Astrocyte (in vitro differentiated cells and primary cell): ENCODE data around the gene APBB3. TPM values are rescaled to one million over a fixed set of nuclear protein-coding genes. Genes with fewer than 3 reads are reported as not detected.
A peak's percentile ranks its signal among the peaks of the same experiment; 100 is the strongest.

ENCODE experiments used
- DNase-seq: peaks from one replicate; pipeline ENCODE4 v3.0.0-alpha.2; 2010; ENCODE audit warnings: low read depth
- FAIRE-seq: peaks from 2 replicates; lab custom pipeline; 2011; peaks lifted over from hg19 to GRCh38; lab: Jason Lieb, UNC
- H2AFZ ChIP-seq: 2 replicates; pipeline ENCODE4 v1.6.0; 2012; ENCODE audit warnings: low read depth, low read length, inconsistent platforms
- H3K27ac ChIP-seq: 2 replicates; pipeline ENCODE4 v1.5.1; 2011; ENCODE audit warnings: low read depth, low read length, inconsistent platforms
- H3K27me3 ChIP-seq: 2 replicates; pipeline ENCODE4 v1.6.0; 2011; ENCODE audit warnings: low read length, inconsistent platforms; ENCODE audit not compliant: insufficient read depth
- H3K36me3 ChIP-seq: 2 replicates; pipeline ENCODE4 v1.5.1; 2011; ENCODE audit warnings: low read length, inconsistent platforms; ENCODE audit not compliant: insufficient read depth
- H3K4me1 ChIP-seq: 2 replicates; pipeline ENCODE4 v1.5.1; 2011; ENCODE audit warnings: low read length, inconsistent platforms; ENCODE audit not compliant: insufficient read depth
- H3K4me2 ChIP-seq: 2 replicates; pipeline ENCODE4 v1.6.0; 2012; ENCODE audit warnings: low read length, inconsistent platforms
- H3K4me3 ChIP-seq: 2 replicates; pipeline ENCODE4 v1.5.1; 2011; ENCODE audit warnings: low read depth, mild to moderate bottlenecking, low read length, inconsistent platforms; ENCODE audit not compliant: insufficient read depth
- H3K79me2 ChIP-seq: 2 replicates; pipeline ENCODE4 v1.6.0; 2012; ENCODE audit warnings: mild to moderate bottlenecking, low read length, inconsistent platforms; ENCODE audit not compliant: insufficient read depth
- H3K9ac ChIP-seq: 2 replicates; pipeline ENCODE4 v1.6.0; 2012; ENCODE audit warnings: mild to moderate bottlenecking, low read length, inconsistent platforms
- H3K9me3 ChIP-seq: 2 replicates; pipeline ENCODE4 v1.5.1; 2012; ENCODE audit warnings: low read depth, mild to moderate bottlenecking, low read length, inconsistent platforms; ENCODE audit not compliant: insufficient read depth
- H4K20me1 ChIP-seq: 2 replicates; pipeline ENCODE4 v1.6.0; 2012; ENCODE audit warnings: low read length, inconsistent platforms; ENCODE audit not compliant: insufficient read depth
- H3K27ac Mint-ChIP-seq: one replicate; pipeline ENCODE4 v1.8.0; 2021; ENCODE audit warnings: mild to moderate bottlenecking, mixed read lengths; ENCODE audit not compliant: unreplicated experiment
- H3K27me3 Mint-ChIP-seq: one replicate; pipeline ENCODE4 v1.8.0; 2021; ENCODE audit warnings: low read depth, mixed read lengths; ENCODE audit not compliant: unreplicated experiment
- H3K36me3 Mint-ChIP-seq: one replicate; pipeline ENCODE4 v1.8.0; 2021; ENCODE audit warnings: low read depth, mixed read lengths; ENCODE audit not compliant: unreplicated experiment
- H3K4me1 Mint-ChIP-seq: one replicate; pipeline ENCODE4 v1.8.0; 2021; ENCODE audit warnings: low read depth, mixed read lengths; ENCODE audit not compliant: unreplicated experiment
- H3K4me3 Mint-ChIP-seq: one replicate; pipeline ENCODE4 v1.8.0; 2021; ENCODE audit warnings: mild to moderate bottlenecking, moderate library complexity, mixed read lengths; ENCODE audit not compliant: unreplicated experiment
- H3K9me3 Mint-ChIP-seq: one replicate; pipeline ENCODE4 v1.8.0; 2021; ENCODE audit warnings: mild to moderate bottlenecking, mixed read lengths; ENCODE audit not compliant: unreplicated experiment
- CTCF ChIP-seq: IDR thresholded peaks from 2 replicates; pipeline ENCODE4 v1.5.1; 2011; ENCODE audit warnings: low read depth, mild to moderate bottlenecking, inconsistent platforms, low read length, moderate library complexity; ENCODE audit not compliant: insufficient read depth
- EZH2 ChIP-seq: IDR thresholded peaks from 2 replicates; pipeline ENCODE4 v1.6.1; 2012; ENCODE audit warnings: mild to moderate bottlenecking, low read length, inconsistent platforms; ENCODE audit not compliant: insufficient read depth
- total RNA-seq: library from RNA; stranded (reverse); gene quantifications from 2 replicates; pipeline ENCODE4 v1.2.1, GENCODE V29; 2021

APBB3 gene
- total RNA-seq, 1 donor from 2014 or later, result 20.4 TPM

- Histone ChIP-seq H3K4me2 (peak overlapping the region; percentile 86), H3K9me3 (no peaks in the 10 kb centered on the region), H3K9ac (peak overlapping the region; percentile 97), H3K27me3 (no peaks in the 10 kb centered on the region), H2AFZ (no peak overlapping the region), H3K79me2 (peaks cover 58% of the 10 kb centered on the region), H4K20me1 (peaks cover 54% of the 10 kb centered on the region), H3K4me1 (peaks cover 29% of the 10 kb centered on the region), H3K27ac (peak overlapping the region; percentile 91), H3K4me3 (peak overlapping the region; percentile 86), H3K36me3 (peaks cover 18% of the 10 kb centered on the region)
- Mint-ChIP-seq H3K36me3 (peaks cover 23% of the 10 kb centered on the region), H3K27ac (peak overlapping the region; percentile 73), H3K9me3 (no peaks in the 10 kb centered on the region), H3K4me1 (peaks cover 28% of the 10 kb centered on the region), H3K27me3 (no peaks in the 10 kb centered on the region), H3K4me3 (peak overlapping the region; percentile 90)
- TF ChIP-seq CTCF, result no peak
- no peak for TF ChIP-seq EZH2
- no peak for DNase-seq
- FAIRE-seq, result no peak
Measured at GRCh38 chr5:140555747-140556312, 8.6 kb downstream of the APBB3 start.

GRCh38 chr5:140554454-140554853, 9.9 kb downstream of the APBB3 start:
- no peaks in the 10 kb centered on the region for H3K27me3 Mint-ChIP-seq
- Histone ChIP-seq H3K4me1 (peaks cover 29% of the 10 kb centered on the region), H3K4me2 (peak overlapping the region; percentile 86), H3K36me3 (peaks cover 31% of the 10 kb centered on the region), H3K9ac (no peak overlapping the region), H3K27ac (no peak overlapping the region), H3K79me2 (peaks cover 58% of the 10 kb centered on the region), H3K27me3 (no peaks in the 10 kb centered on the region), H2AFZ (no peak overlapping the region), H3K9me3 (no peaks in the 10 kb centered on the region), H4K20me1 (peaks cover 68% of the 10 kb centered on the region), H3K4me3 (no peak overlapping the region)
- H3K4me3 Mint-ChIP-seq, result peak overlapping the region; percentile 90
- peaks cover 32% of the 10 kb centered on the region for H3K4me1 Mint-ChIP-seq
- peaks cover 33% of the 10 kb centered on the region for H3K36me3 Mint-ChIP-seq
- H3K27ac Mint-ChIP-seq, result no peak overlapping the region
- no peaks in the 10 kb centered on the region for H3K9me3 Mint-ChIP-seq
- TF ChIP-seq EZH2, result no peak
- no peak for TF ChIP-seq CTCF
- no peak for FAIRE-seq
- DNase-seq, result peak; percentile 25

- peaks cover 40% of the 10 kb centered on the region for H3K4me1 Mint-ChIP-seq
- H3K27me3 Mint-ChIP-seq, result no peaks in the 10 kb centered on the region
- DNase-seq (no peak), FAIRE-seq (no peak)
- TF ChIP-seq EZH2 (no peak), CTCF (no peak)
- H4K20me1 ChIP-seq, result peaks cover 76% of the 10 kb centered on the region
- no peak overlapping the region for H2AFZ ChIP-seq
- H3K4me3 Mint-ChIP-seq, result peak overlapping the region; percentile 40
- H3K4me1 ChIP-seq, result peaks cover 29% of the 10 kb centered on the region
- no peak overlapping the region for H3K27ac ChIP-seq
- H3K4me3 ChIP-seq, result no peak overlapping the region
- H3K4me2 ChIP-seq, result peak overlapping the region; percentile 86
- H3K36me3 Mint-ChIP-seq, result peaks cover 35% of the 10 kb centered on the region
- peak overlapping the region; percentile 17 for H3K27ac Mint-ChIP-seq
- H3K36me3 ChIP-seq, result peaks cover 36% of the 10 kb centered on the region
- H3K9ac ChIP-seq, result no peak overlapping the region
- H3K79me2 ChIP-seq, result peaks cover 58% of the 10 kb centered on the region
- no peaks in the 10 kb centered on the region for H3K27me3 ChIP-seq
- H3K9me3 Mint-ChIP-seq, result no peaks in the 10 kb centered on the region
- H3K9me3 ChIP-seq, result no peaks in the 10 kb centered on the region
Measured at GRCh38 chr5:140553657-140554056, 10.7 kb downstream of the APBB3 start.
